ENCODE results near the gene CCDC192.

The CCDC192 gene

GRCh38 chr5:127912411-127912810, 209.2 kb downstream of the CCDC192 start:
- Histone ChIP-seq H3K79me2 (ENCODE audit: insufficient read depth, low read depth) (no peaks in the 10 kb centered on the region), H3K4me1 (ENCODE audit: low read depth, poor library complexity, severe bottlenecking) (peaks cover 36% of the 10 kb centered on the region), H3K27ac (no peak overlapping the region), H3K4me3 (IDR thresholded peaks at IDR 0.05; ENCODE audit: insufficient read depth, low read depth, low read length) (no peak overlapping the region), H3K36me3 (ENCODE audit: insufficient read depth) (no peaks in the 10 kb centered on the region), H3K4me2 (no peak overlapping the region), H4K20me1 (ENCODE audit: insufficient read depth) (no peaks in the 10 kb centered on the region), H3K27me3 (ENCODE audit: insufficient read depth, low read depth) (no peaks in the 10 kb centered on the region), H2AFZ (ENCODE audit: low read depth) (no peak overlapping the region), H3K9ac (no peak overlapping the region)
- TF ChIP-seq CTCF (conservative IDR thresholded peaks at IDR 0.05; ENCODE audit: low read depth, low read length): no peak

- Histone ChIP-seq H3K9ac (no peak overlapping the region), H2AFZ (ENCODE audit: low read depth) (no peak overlapping the region), H3K36me3 (ENCODE audit: insufficient read depth) (no peaks in the 10 kb centered on the region)
Measured at GRCh38 chr5:127916885-127917573, 213.8 kb downstream of the CCDC192 start.

DNA sequence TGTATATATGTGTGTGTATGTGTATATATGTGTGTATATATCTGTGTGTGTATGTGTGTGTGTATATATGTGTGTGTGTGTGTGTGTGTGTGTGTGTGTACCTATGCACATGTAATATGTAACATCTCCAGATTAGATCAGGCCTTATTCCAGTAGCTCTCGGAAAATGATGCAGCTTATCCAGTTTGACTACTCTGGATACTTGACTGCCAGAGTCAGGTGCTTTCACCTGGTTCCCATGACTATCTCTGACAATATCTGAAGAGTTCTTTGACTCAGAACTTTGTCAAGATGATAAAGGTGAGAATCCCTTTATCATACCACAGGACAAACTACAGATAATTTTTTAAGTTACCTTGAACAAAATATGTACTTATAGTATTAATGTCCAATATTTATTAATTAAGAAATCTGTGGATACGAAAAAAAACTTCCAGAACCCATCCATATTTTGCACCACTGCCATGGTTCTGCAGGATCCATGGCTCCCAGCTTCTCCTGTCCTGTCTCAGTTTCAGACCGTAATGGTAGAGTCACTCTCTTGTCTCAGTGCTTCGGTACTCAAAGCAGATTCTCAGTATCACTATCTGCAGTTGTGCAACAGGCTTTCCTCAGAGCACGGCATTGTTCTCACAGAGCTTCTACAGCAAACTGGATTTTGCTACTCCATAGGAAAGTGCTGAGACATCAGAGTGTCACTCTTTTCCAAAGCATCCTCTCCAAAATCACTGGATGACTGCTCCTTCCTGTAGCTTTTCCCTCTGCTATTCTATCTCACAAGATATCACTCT, 216.0 kb downstream of the CCDC192 start:
- H4K20me1 ChIP-seq (ENCODE audit: insufficient read depth): no peaks in the 10 kb centered on the region

More at GRCh38 chr5:127916885-127917573, 213.8 kb downstream of the CCDC192 start:
- H4K20me1 ChIP-seq (ENCODE audit: insufficient read depth): no peaks in the 10 kb centered on the region
- no peak for TF ChIP-seq CTCF (conservative IDR thresholded peaks at IDR 0.05; ENCODE audit: low read depth, low read length)
- H3K79me2 ChIP-seq (ENCODE audit: insufficient read depth, low read depth): no peaks in the 10 kb centered on the region
- no peak overlapping the region for H3K27ac ChIP-seq
- H3K27me3 ChIP-seq (ENCODE audit: insufficient read depth, low read depth): no peaks in the 10 kb centered on the region
- H3K4me3 ChIP-seq (IDR thresholded peaks at IDR 0.05; ENCODE audit: insufficient read depth, low read depth, low read length): no peak overlapping the region
- peaks cover 7% of the 10 kb centered on the region for H3K4me1 ChIP-seq (ENCODE audit: low read depth, poor library complexity, severe bottlenecking)
- H3K4me2 ChIP-seq: no peak overlapping the region

GRCh38 chr5:127919818-127920217, 216.6 kb downstream of the CCDC192 start:
- peaks cover 15% of the 10 kb centered on the region for H3K4me1 ChIP-seq (ENCODE audit: low read depth, poor library complexity, severe bottlenecking)
- H3K36me3 ChIP-seq (ENCODE audit: insufficient read depth): no peaks in the 10 kb centered on the region
- TF ChIP-seq CTCF (conservative IDR thresholded peaks at IDR 0.05; ENCODE audit: low read depth, low read length): no peak
- no peak overlapping the region for H3K4me3 ChIP-seq (IDR thresholded peaks at IDR 0.05; ENCODE audit: insufficient read depth, low read depth, low read length)
- no peak overlapping the region for H2AFZ ChIP-seq (ENCODE audit: low read depth)
- no peak overlapping the region for H3K9ac ChIP-seq
- H3K4me2 ChIP-seq: no peak overlapping the region
- H4K20me1 ChIP-seq (ENCODE audit: insufficient read depth): no peaks in the 10 kb centered on the region
- H3K27ac ChIP-seq: no peak overlapping the region
- no peaks in the 10 kb centered on the region for H3K79me2 ChIP-seq (ENCODE audit: insufficient read depth, low read depth)
- no peaks in the 10 kb centered on the region for H3K27me3 ChIP-seq (ENCODE audit: insufficient read depth, low read depth)

More for the DNA sequence above, 216.0 kb downstream of the CCDC192 start:
- Histone ChIP-seq H3K9ac (no peak overlapping the region), H3K36me3 (ENCODE audit: insufficient read depth) (no peaks in the 10 kb centered on the region), H3K79me2 (ENCODE audit: insufficient read depth, low read depth) (no peaks in the 10 kb centered on the region), H3K27ac (no peak overlapping the region), H3K4me1 (ENCODE audit: low read depth, poor library complexity, severe bottlenecking) (peaks cover 15% of the 10 kb centered on the region), H3K4me2 (no peak overlapping the region), H2AFZ (ENCODE audit: low read depth) (no peak overlapping the region), H3K4me3 (IDR thresholded peaks at IDR 0.05; ENCODE audit: insufficient read depth, low read depth, low read length) (no peak overlapping the region), H3K27me3 (ENCODE audit: insufficient read depth, low read depth) (no peaks in the 10 kb centered on the region)
- TF ChIP-seq CTCF (conservative IDR thresholded peaks at IDR 0.05; ENCODE audit: low read depth, low read length): no peak

All from KMS-11 (cell line).